ENCODE data around the gene DSCAML1.

The DSCAML1 gene, protein sequence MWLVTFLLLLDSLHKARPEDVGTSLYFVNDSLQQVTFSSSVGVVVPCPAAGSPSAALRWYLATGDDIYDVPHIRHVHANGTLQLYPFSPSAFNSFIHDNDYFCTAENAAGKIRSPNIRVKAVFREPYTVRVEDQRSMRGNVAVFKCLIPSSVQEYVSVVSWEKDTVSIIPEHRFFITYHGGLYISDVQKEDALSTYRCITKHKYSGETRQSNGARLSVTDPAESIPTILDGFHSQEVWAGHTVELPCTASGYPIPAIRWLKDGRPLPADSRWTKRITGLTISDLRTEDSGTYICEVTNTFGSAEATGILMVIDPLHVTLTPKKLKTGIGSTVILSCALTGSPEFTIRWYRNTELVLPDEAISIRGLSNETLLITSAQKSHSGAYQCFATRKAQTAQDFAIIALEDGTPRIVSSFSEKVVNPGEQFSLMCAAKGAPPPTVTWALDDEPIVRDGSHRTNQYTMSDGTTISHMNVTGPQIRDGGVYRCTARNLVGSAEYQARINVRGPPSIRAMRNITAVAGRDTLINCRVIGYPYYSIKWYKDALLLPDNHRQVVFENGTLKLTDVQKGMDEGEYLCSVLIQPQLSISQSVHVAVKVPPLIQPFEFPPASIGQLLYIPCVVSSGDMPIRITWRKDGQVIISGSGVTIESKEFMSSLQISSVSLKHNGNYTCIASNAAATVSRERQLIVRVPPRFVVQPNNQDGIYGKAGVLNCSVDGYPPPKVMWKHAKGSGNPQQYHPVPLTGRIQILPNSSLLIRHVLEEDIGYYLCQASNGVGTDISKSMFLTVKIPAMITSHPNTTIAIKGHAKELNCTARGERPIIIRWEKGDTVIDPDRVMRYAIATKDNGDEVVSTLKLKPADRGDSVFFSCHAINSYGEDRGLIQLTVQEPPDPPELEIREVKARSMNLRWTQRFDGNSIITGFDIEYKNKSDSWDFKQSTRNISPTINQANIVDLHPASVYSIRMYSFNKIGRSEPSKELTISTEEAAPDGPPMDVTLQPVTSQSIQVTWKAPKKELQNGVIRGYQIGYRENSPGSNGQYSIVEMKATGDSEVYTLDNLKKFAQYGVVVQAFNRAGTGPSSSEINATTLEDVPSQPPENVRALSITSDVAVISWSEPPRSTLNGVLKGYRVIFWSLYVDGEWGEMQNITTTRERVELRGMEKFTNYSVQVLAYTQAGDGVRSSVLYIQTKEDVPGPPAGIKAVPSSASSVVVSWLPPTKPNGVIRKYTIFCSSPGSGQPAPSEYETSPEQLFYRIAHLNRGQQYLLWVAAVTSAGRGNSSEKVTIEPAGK (N-terminal part only)

DNA sequence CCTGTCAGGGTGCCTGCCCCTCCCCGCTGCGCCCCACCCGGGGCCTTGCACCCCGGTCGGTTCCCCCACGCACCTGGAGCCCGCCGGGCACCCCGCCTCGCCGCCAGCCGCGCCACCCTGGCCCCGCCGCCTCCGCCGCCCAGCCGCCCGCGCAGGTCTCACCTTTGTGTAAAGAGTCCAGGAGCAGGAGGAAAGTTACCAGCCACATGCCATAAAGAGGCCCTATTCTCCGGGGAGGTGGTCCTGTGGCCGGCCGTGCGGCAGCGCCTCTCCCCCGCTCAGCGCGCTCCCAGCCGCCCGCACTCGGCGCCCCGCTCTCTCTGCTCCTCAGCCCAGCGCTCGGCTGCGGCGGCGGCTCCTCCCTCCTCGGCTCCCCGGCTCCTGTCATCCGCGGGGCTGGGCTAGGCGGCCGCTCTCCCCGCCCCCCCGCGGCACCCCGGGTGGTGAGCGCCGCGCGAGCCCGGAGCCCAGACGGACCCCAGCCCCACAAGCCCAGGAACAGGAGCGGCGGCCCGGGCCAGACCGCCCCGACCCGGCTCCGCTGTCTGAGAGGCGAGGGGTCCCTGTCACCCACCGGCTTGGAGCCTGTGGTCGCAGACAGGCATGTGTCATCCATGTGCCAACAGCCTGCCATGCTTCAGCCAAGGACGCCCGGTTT, at the start of gene DSCAML1:
Gene DSCAML1, minus strand, starts transcription at position 345 of the 658 bp plus-strand sequence. Its CDS starts 137 bp downstream, at position 208.
- DNase-seq, result peak; percentile 65

DNA sequence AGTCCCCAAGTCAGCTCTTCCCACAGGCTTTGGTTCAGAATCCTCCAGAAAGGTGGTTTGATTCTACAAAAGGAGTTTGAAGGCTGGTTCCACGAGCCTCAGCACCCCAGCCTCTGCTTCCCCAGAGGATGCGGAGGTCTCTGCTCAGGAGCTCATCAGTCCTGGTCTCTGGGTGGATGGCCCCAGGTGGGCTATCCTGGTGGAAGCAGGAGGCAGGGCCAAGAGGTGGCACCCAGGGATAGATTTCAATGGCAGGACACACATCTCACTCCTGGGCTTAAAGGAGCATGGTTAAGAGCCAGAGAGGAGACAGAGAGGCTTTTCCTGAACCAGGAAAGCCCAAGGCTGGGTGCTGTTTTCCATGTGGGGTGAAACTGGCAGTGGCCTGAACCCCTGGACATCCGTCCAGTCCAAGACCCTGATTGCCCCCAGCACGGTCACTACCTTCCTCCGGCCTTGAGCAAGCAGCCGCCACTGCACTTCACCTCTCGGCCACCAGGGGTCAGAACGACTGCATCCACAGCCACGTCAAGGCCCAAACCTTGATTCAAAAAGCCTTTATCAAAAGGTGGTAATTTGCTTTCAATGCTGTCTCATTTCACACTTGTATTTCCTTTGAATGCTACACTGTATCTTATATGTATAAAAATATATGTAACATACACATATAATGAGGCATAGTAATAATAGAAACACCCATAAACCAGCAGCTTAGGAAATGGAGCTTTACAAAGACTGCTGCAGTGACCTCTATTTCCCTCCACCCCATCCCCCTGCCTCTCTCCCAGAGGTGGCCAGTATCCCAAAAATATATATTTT, 46.9 kb upstream of the DSCAML1 start:
- peak; percentile 87 for DNase-seq

- DNase-seq, result no peak
These were observed 45.3 kb upstream of the DSCAML1 start for GRCh38 chr11:117842131-117842941.

DNA sequence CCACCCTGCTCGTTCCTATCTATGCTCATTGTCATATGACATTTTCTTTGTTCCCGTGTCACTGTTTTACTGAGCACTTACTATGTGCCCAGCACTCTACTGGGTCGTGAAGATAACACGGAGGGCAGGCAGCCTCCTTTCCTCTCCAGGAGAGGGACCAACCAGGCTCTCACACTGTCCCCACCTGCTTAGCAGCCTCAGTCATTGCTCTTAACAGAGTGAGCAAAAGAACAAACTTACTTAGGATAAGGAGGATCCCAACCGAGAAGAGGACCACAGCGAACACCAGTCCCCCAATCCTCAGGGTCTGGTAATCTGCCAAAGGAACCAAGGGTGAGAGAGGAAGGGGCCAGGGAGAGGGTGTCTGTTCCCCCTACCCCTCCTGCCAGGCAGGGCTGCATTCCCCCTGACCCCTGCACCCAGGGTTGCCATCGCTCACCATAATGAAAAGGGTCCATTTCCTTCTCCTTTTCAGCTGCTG, 44.6 kb upstream of the DSCAML1 start:
- no peak for DNase-seq

DNA sequence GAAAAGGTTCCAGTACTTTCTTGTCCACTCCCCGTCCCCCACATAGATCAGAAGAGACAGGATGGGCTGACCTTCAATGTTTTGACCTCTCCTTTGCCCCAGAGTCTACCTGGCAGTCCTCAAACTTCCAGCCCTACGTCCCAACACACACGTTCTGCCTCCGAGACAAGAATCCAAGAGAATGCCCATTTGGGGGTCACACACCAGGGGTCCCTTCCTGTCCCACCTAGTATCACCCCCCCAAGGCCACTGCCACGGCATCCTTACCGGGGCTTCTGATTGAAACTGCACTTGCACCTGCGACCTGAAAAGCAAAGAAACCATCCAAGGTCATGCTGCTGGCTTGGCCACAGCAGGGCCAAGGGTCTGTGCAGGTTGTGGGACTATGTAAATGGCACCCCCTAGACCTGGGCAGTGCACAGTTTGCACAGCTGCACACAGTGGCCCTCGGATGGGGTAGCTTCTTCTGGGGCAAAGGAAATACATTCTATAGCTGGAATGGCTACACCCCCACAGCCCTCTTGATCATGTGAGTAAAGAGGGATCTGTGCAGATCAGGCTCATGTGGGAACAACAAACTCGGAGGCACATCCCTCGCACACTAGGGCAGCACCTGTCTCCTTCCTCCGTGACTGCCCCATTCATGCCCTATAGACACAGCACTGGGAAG, 44.0 kb upstream of the DSCAML1 start:
- DNase-seq, result no peak

DNA sequence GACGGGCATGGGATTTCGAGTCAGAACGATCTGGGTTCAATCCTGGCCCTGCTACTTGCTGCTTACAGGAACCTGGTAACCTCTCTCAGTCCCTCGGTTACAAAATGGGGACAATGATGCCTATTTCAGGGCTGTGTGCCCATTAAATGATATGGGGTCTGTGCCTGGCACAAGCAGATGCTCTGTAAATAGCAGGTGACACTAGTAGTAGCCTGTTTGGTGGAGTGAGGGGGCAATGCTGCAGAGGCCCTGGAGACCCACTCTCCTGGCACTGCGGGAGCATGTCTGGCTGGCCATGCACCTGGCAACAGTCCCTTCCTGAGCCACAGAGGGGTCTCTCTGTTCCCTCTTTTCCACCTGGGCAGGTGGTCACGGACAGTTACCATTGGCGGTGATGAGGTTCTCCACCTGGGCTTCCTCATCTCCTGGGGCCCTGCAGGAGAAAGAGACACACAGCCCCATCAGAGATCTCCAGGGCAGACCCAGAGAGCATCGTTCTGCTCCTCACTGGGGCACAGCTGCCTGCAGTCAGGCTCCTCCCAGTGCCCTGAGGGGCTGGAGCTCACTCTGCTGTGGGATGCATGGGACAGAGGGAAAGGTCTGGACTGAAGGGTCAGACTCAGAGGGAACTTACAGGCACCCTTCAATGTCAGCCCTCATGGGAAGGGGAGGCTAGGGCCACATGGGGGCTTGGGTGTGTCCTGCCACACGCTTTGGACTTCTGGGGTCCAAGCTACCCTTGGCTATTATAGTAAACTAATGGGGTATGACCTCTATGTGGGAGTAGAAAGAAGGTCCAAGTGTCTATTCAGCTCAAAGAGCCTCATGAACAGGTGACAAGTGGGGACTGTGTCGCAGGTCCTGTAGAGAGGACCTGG, 43.2 kb upstream of the DSCAML1 start:
- DNase-seq, result no peak

GRCh38 chr11:117839380-117839881, 42.4 kb upstream of the DSCAML1 start:
- DNase-seq, result no peak

GRCh38 chr11:117838901-117839300, 41.9 kb upstream of the DSCAML1 start:
- DNase-seq, result no peak

DNA sequence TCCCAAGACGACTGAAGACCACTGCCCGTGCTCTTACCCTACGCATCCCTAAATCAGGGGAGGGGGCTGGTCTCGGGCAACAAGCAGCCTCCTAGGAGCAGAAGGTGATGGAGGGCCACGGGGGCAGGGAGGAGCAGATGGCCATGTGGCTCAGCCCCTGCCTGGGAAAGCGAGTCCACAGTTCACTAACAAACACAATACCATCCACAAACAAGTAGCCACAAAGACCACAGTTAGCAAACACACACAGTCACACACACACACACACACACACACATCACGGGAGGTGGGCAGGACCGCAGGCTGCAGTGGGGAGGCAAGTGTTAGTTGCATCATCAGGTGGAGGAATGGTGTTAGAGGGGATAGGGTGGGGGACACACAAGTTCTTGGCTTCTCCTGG, 40.8 kb upstream of the DSCAML1 start:
- no peak for DNase-seq

GRCh38 chr11:117837070-117837776, 40.2 kb upstream of the DSCAML1 start:
- DNase-seq, result no peak

GRCh38 chr11:117836077-117836960, 39.3 kb upstream of the DSCAML1 start:
- DNase-seq, result no peak

DNA sequence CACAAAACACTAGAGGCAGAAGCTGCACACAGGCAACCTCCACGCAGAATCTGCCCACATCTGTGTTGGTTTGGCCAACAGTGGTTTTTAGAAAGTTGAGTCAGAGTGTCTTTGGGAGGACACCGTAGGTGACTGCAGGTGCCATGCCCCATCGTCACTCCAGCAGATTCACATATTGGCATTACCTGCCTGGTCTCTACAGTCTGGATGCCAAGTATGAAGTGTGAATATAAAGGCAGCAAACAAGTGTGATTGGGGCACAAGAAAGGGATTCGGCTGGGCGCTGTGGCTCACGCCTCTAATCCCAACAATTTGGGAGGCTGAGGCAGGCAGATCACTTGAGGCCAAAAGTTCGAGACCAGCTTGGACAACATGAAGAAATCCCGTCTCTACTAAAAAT, 38.6 kb upstream of the DSCAML1 start:
- DNase-seq, result no peak

- DNase-seq, result no peak
These were observed 37.9 kb upstream of the DSCAML1 start for GRCh38 chr11:117834838-117835443.

GRCh38 chr11:117834068-117834810, 37.2 kb upstream of the DSCAML1 start:
- DNase-seq, result no peak

- DNase-seq, result no peak
These were observed 36.4 kb upstream of the DSCAML1 start for GRCh38 chr11:117833401-117833891.

Data from stimulated activated CD4-positive, alpha-beta T cell treated with anti-CD3 and anti-CD28 coated beads, Interleukin-15, amount 100 ng/mL, for 24 hours (primary cell).